Hepatic stellate cell (primary cell): ENCODE measurements around the gene TSC22D1.

Experiments
- DNase-seq: peaks from one replicate; pipeline ENCODE4 v3.0.0; 2011; ENCODE audit warnings: low spot score

TSC22D1 gene

DNA sequence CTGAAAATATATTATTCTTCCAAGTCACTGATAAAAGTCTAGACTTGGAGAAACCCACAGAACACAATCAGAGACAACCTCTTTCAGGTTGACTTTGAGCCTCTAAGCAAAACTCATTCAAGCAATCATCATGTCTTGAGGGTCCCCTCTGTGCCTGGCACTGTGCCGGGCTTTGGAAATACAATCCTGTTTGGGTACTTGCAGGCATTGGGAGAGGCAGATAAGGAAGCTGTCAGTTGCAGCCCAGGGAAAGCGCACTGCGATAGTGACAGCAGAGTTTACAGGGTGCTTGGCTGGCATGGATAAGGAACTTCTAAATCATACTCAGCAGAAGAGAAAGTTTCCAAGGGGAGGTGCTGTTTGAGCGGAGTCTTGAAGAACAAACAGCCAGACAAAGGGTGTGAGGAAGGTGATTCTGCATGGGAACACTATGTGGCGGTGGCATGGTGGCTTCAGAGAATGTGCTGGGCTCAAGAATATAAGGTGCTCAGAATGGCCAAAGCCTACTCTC, 193.4 kb downstream of the TSC22D1 start:
- no peak for DNase-seq
